H9 (cell line): ENCODE measurements around the gene UQCRC2. TPM values are rescaled to one million over a fixed set of nuclear protein-coding genes. Genes with fewer than 3 reads are reported as not detected.

Experiments used
- DNase-seq: peaks from one replicate; pipeline ENCODE4 v3.0.0-alpha.2; 2017
- H2AFZ ChIP-seq: one replicate; pipeline ENCODE4 v1.6.1; 2013; ENCODE audit warnings: mild to moderate bottlenecking, low read length, control low read depth, moderate library complexity
- H2AK5ac ChIP-seq: 2 replicates; pipeline ENCODE4 v1.6.1; 2013; ENCODE audit warnings: low read length, control low read depth, mixed read lengths; ENCODE audit not compliant: insufficient read length
- H2BK120ac ChIP-seq: one replicate; pipeline ENCODE4 v1.6.1; 2013; ENCODE audit warnings: low read depth, mild to moderate bottlenecking, low read length, control low read depth, inconsistent platforms; ENCODE audit not compliant: poor library complexity, severe bottlenecking
- H2BK12ac ChIP-seq: 2 replicates; pipeline ENCODE4 v1.6.1; 2013; ENCODE audit warnings: low read length, control low read depth, mixed read lengths, low read depth; ENCODE audit not compliant: insufficient read length
- H2BK15ac ChIP-seq: 2 replicates; pipeline ENCODE4 v1.6.1; 2013; ENCODE audit warnings: low read depth, low read length, control low read depth
- H2BK20ac ChIP-seq: one replicate; pipeline ENCODE4 v1.6.1; 2013; ENCODE audit warnings: low read depth, mild to moderate bottlenecking, low read length, control low read depth, inconsistent platforms; ENCODE audit not compliant: poor library complexity, severe bottlenecking
- H2BK5ac ChIP-seq: 2 replicates; pipeline ENCODE4 v1.6.1; 2013; ENCODE audit warnings: low read length, control low read depth, mixed read lengths; ENCODE audit not compliant: insufficient read length
- H3K14ac ChIP-seq: 2 replicates; pipeline ENCODE4 v1.6.1; 2013; ENCODE audit warnings: low read length, control low read depth; ENCODE audit not compliant: insufficient read depth
- H3K18ac ChIP-seq: 2 replicates; pipeline ENCODE4 v1.6.1; 2013; ENCODE audit warnings: low read depth, mild to moderate bottlenecking, mixed read lengths, low read length, control low read depth; ENCODE audit not compliant: insufficient read length
- H3K23ac ChIP-seq: 2 replicates; pipeline ENCODE4 v1.6.1; 2013; ENCODE audit warnings: low read length, control low read depth, mixed read lengths, low read depth; ENCODE audit not compliant: insufficient read length
- H3K23me2 ChIP-seq: 2 replicates; pipeline ENCODE4 v1.6.1; 2013; ENCODE audit warnings: low read depth, mild to moderate bottlenecking, mixed read lengths, low read length, control low read depth; ENCODE audit not compliant: insufficient read length, poor library complexity, severe bottlenecking
- H3K27ac ChIP-seq: 2 replicates; pipeline ENCODE4 v1.5.1; 2013; ENCODE audit warnings: low read length, control low read depth, mixed read lengths, low read depth; ENCODE audit not compliant: insufficient read length
- H3K27me3 ChIP-seq: 2 replicates; pipeline ENCODE4 v1.6.1; 2013; ENCODE audit warnings: low read length, control low read depth, inconsistent platforms; ENCODE audit not compliant: insufficient read depth
- H3K4ac ChIP-seq: 2 replicates; pipeline ENCODE4 v1.6.1; 2013; ENCODE audit warnings: low read depth, mild to moderate bottlenecking, control low read depth, inconsistent platforms, low read length, moderate library complexity
- H3K4me1 ChIP-seq: 2 replicates; pipeline ENCODE4 v1.6.1; 2013; ENCODE audit warnings: low read length, control low read depth, inconsistent platforms; ENCODE audit not compliant: insufficient read depth
- H3K4me2 ChIP-seq: 2 replicates; pipeline ENCODE4 v1.6.1; 2013; ENCODE audit warnings: low read length, control low read depth, mixed read lengths; ENCODE audit not compliant: insufficient read length, insufficient read depth
- H3K56ac ChIP-seq: 2 replicates; pipeline ENCODE4 v1.6.1; 2013; ENCODE audit warnings: low read depth, mild to moderate bottlenecking, mixed read lengths, low read length, control low read depth; ENCODE audit not compliant: insufficient read length
- H3K79me1 ChIP-seq: 2 replicates; pipeline ENCODE4 v1.6.1; 2013; ENCODE audit warnings: low read depth, mild to moderate bottlenecking, moderate library complexity, low read length, control low read depth, inconsistent platforms; ENCODE audit not compliant: insufficient read depth, poor library complexity, severe bottlenecking
- H3K79me2 ChIP-seq: 2 replicates; pipeline ENCODE4 v1.6.1; 2013; ENCODE audit warnings: low read length, control low read depth, inconsistent platforms; ENCODE audit not compliant: insufficient read depth
- H3K9ac ChIP-seq: 2 replicates; pipeline ENCODE4 v1.6.1; 2013; ENCODE audit warnings: low read length, control low read depth, mixed read lengths; ENCODE audit not compliant: insufficient read length; ENCODE audit errors: extremely low read depth
- H3K9me3 ChIP-seq: one replicate; pipeline ENCODE4 v1.6.1; 2013; ENCODE audit warnings: low read depth, low read length, inconsistent platforms; ENCODE audit not compliant: control insufficient read depth
- H3T11ph ChIP-seq: one replicate; pipeline ENCODE4 v1.6.1; 2013; ENCODE audit warnings: mild to moderate bottlenecking, low read length, control low read depth, inconsistent platforms
- H4K20me1 ChIP-seq: one replicate; pipeline ENCODE4 v1.6.1; 2013; ENCODE audit not compliant: control insufficient read depth, insufficient read length, insufficient read depth
- H4K5ac ChIP-seq: 2 replicates; pipeline ENCODE4 v1.6.1; 2013; ENCODE audit warnings: low read depth, mild to moderate bottlenecking, mixed read lengths, low read length, control low read depth; ENCODE audit not compliant: insufficient read length
- H4K8ac ChIP-seq: replicated peaks from 2 replicates; pipeline ENCODE4 v1.6.1; 2013; ENCODE audit warnings: low read length, control low read depth, mixed read lengths, low read depth; ENCODE audit not compliant: insufficient read length
- H4K91ac ChIP-seq: 2 replicates; pipeline ENCODE4 v1.6.1; 2013; ENCODE audit warnings: low read depth, mild to moderate bottlenecking, moderate library complexity, mixed read lengths, low read length, control low read depth; ENCODE audit not compliant: insufficient read length
- H3K27ac Mint-ChIP-seq, 3 experiments: 2 replicates in 2 of 3; 3 replicates in 1 of 3; pipeline ENCODE4 v1.8.0; 2020 to 2021; ENCODE audit warnings: mixed read lengths in 3 of 3, mild to moderate bottlenecking in 1 of 3, moderate library complexity in 1 of 3
- H3K27me3 Mint-ChIP-seq: 2 replicates; pipeline ENCODE4 v1.8.0; 2021; ENCODE audit warnings: low read depth, mild to moderate bottlenecking, moderate library complexity, mixed read lengths
- H3K36me3 Mint-ChIP-seq, 3 experiments: 2 replicates in 2 of 3; 3 replicates in 1 of 3; pipeline ENCODE4 v1.8.0; 2020 to 2021; ENCODE audit warnings: low read depth in 3 of 3, mixed read lengths in 3 of 3; ENCODE audit not compliant: insufficient read depth in 1 of 3
- H3K4me1 Mint-ChIP-seq, 2 experiments: 2 replicates each; pipeline ENCODE4 v1.8.0; 2020; ENCODE audit warnings: mixed read lengths in 2 of 2
- H3K4me3 Mint-ChIP-seq, 2 experiments: 2 replicates in 1 of 2; 3 replicates in 1 of 2; pipeline ENCODE4 v1.8.0; 2020 to 2021; ENCODE audit warnings: mild to moderate bottlenecking in 2 of 2, mixed read lengths in 2 of 2, moderate library complexity in 1 of 2
- H3K9me3 Mint-ChIP-seq, 2 experiments: 2 replicates in 1 of 2; 3 replicates in 1 of 2; pipeline ENCODE4 v1.8.0; 2020; ENCODE audit warnings: mild to moderate bottlenecking in 2 of 2, mixed read lengths in 2 of 2, moderate library complexity in 1 of 2
- WGBS: extraction: QIAGEN DNeasy Blood & Tissue Kit; methylation state at CpG from one replicate; pipeline ENCODE4 v1.1.7; 2013; ENCODE audit warnings: missing lambda C conversion rate, low lambda C conversion rate, mixed read lengths; ENCODE audit not compliant: insufficient read length; ENCODE audit errors: extremely low coverage; 5-methylcytosine and 5-hydroxymethylcytosine counted together
- total RNA-seq: library from RNA; stranded (reverse); gene quantifications from 2 replicates; pipeline ENCODE4 v1.2.1, GENCODE V29; 2021
- TF ChIP-seq, protein P1 (sequence below): fragments of 200-600 bp; sonication (generic); conservative IDR thresholded peaks from 3 replicates; pipeline ENCODE4 v1.8.0; 2021; ENCODE audit warnings: antibody characterized with exemption, mild to moderate bottlenecking

UQCRC2 gene
- total RNA-seq, 1 experiment from 2014 or later: 228 TPM

DNA sequence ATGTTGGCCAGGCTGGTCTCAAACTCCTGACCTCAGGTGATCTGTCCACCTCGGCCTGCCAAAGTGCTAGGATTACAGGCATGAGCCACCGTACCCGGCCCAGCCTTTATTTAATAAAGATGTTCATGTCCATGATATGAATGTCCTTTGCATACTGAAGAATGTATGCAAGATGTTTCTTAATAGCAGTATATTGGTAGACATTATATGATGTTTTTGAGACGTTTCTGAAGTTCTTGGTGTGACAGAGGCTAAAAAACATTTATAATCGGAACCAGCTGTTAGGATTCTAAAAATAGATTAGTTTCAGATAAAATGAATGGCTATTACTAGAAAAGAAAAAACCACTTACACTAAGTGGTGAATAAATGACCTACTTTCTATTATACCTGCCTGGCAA, 36.0 kb downstream of the UQCRC2 start:
- DNase-seq: no peak
- Mint-ChIP-seq H3K4me3 (no peak overlapping the region), H3K27me3 (no peaks in the 10 kb centered on the region), H3K4me1 (peaks cover 8 to 9% of the 10 kb centered on the region in 2 experiments), H3K27ac (no peak overlapping the region), H3K36me3 (peaks cover 0 to 7% (median 2%) of the 10 kb centered on the region in 3 experiments; a peak in 4 of 7 replicates), H3K9me3 (no peaks in the 10 kb centered on the region)
- H3K23ac ChIP-seq: no peak overlapping the region
- H3K4me1 ChIP-seq: no peaks in the 10 kb centered on the region
- H3K27ac ChIP-seq: no peak overlapping the region
- no peak overlapping the region for H3K56ac ChIP-seq
- no peaks in the 10 kb centered on the region for H4K20me1 ChIP-seq
- H2BK12ac ChIP-seq: no peak overlapping the region
- H3K9ac ChIP-seq: no peak overlapping the region
- H3K18ac ChIP-seq: no peak overlapping the region
- no peaks in the 10 kb centered on the region for H3K27me3 ChIP-seq
- no peak overlapping the region for H3T11ph ChIP-seq
- no peak overlapping the region for H3K4me2 ChIP-seq
- H4K5ac ChIP-seq: no peak overlapping the region
- no peak overlapping the region for H3K14ac ChIP-seq
- H3K4ac ChIP-seq: no peak overlapping the region
- no peak overlapping the region for H2BK5ac ChIP-seq
- no CpG with 5 or more reads among the region's 5 CpGs for WGBS
- H3K23me2 ChIP-seq: no peaks in the 10 kb centered on the region
- no peaks in the 10 kb centered on the region for H3K79me2 ChIP-seq
- no peaks in the 10 kb centered on the region for H3K79me1 ChIP-seq
- no peak overlapping the region for H4K91ac ChIP-seq
- H2BK20ac ChIP-seq: no peak overlapping the region
- no peak overlapping the region for H2BK15ac ChIP-seq
- TF ChIP-seq, protein P1, sequence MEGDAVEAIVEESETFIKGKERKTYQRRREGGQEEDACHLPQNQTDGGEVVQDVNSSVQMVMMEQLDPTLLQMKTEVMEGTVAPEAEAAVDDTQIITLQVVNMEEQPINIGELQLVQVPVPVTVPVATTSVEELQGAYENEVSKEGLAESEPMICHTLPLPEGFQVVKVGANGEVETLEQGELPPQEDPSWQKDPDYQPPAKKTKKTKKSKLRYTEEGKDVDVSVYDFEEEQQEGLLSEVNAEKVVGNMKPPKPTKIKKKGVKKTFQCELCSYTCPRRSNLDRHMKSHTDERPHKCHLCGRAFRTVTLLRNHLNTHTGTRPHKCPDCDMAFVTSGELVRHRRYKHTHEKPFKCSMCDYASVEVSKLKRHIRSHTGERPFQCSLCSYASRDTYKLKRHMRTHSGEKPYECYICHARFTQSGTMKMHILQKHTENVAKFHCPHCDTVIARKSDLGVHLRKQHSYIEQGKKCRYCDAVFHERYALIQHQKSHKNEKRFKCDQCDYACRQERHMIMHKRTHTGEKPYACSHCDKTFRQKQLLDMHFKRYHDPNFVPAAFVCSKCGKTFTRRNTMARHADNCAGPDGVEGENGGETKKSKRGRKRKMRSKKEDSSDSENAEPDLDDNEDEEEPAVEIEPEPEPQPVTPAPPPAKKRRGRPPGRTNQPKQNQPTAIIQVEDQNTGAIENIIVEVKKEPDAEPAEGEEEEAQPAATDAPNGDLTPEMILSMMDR: no peak
- no peaks in the 10 kb centered on the region for H3K9me3 ChIP-seq
- no peak overlapping the region for H2AK5ac ChIP-seq
- H4K8ac ChIP-seq: no peak overlapping the region
- no peak overlapping the region for H2BK120ac ChIP-seq
- no peak overlapping the region for H2AFZ ChIP-seq
